ENCODE results near the gene MBTPS1. TPM values are rescaled to one million over a fixed set of nuclear protein-coding genes. Genes with fewer than 3 reads are reported as not detected.

MBTPS1 gene
- total and polyA plus RNA-seq, 9 of the 15 experiments (the other 6 are each of a cell fraction or from before 2014, with no cell fraction given) = 2.8 to 57.6 (median 43.8) TPM

DNA sequence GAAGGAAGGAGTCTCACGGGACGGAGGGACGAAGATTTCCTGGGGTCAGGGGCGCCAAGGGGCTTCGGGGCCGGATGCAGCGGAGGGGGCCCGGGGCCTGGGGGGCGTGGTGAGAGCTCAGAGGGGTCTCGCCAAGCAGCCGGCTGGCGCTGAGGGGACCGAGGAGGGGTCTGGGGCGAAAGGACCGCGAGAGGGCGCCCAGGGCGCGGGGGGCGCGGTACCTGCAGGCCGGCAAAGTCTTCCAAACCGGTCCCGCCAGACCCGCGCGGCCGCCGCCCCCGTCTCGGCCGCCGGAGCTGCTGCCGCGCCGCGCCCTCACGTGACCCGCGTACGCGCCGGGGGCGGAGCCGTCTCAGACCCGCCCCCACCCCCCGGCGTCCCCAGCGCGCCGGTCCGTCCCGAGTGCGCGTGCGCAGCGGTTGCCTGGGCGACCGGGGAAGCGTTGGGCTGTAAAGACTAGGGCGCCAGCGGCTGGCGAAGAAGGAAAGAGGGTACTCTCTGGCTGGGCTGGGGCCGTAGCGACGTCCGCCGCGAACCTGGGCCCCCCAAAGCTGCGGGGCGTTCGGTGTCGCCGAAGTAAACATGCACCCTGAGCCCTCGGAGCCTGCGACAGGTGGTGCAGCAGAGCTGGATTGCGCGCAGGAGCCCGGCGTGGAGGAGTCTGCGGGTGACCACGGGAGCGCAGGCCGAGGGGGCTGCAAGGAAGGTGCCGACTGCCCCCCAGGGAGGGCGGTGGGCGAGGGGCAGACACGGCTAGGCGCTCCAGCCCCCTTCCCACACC, 28.3 kb upstream of the MBTPS1 start, which contains the start of the genes DNAAF1 and HSDL1 (continued):
- TF ChIP-seq, protein P1, sequence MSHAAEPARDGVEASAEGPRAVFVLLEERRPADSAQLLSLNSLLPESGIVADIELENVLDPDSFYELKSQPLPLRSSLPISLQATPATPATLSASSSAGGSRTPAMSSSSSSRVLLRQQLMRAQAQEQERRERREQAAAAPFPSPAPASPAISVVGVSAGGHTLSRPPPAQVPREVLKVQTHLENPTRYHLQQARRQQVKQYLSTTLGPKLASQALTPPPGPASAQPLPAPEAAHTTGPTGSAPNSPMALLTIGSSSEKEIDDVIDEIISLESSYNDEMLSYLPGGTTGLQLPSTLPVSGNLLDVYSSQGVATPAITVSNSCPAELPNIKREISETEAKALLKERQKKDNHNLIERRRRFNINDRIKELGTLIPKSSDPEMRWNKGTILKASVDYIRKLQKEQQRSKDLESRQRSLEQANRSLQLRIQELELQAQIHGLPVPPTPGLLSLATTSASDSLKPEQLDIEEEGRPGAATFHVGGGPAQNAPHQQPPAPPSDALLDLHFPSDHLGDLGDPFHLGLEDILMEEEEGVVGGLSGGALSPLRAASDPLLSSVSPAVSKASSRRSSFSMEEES (CRISPR knock-in tag; IDR thresholded peaks at IDR 0.05) = peak; percentile 97
- TF ChIP-seq SUPT5H (IDR thresholded peaks at IDR 0.05) = 0 out of 2 replicates have a peak, but pooled peaks have one; percentile 30
- peak; percentile 97 for TF ChIP-seq RFX1 (IDR thresholded peaks at IDR 0.05)
- no peak for TF ChIP-seq ZC3H8 (IDR thresholded peaks at IDR 0.05)
- TF ChIP-seq ETV1 (tag; conservative IDR thresholded peaks at IDR 0.05; ENCODE audit: low read depth) = no peak
- TF ChIP-seq RBM22 (IDR thresholded peaks at IDR 0.05; ENCODE audit: low read depth, low read length, poor library complexity, severe bottlenecking) = peak; percentile 94
- TF ChIP-seq RCOR1 (IDR thresholded peaks at IDR 0.05; ENCODE audit: borderline replicate concordance in 1 of 2, low read depth in 2 of 2, low read length in 2 of 2) = no peak; a peak in 1 of 4 replicates
- TF ChIP-seq, protein P2, sequence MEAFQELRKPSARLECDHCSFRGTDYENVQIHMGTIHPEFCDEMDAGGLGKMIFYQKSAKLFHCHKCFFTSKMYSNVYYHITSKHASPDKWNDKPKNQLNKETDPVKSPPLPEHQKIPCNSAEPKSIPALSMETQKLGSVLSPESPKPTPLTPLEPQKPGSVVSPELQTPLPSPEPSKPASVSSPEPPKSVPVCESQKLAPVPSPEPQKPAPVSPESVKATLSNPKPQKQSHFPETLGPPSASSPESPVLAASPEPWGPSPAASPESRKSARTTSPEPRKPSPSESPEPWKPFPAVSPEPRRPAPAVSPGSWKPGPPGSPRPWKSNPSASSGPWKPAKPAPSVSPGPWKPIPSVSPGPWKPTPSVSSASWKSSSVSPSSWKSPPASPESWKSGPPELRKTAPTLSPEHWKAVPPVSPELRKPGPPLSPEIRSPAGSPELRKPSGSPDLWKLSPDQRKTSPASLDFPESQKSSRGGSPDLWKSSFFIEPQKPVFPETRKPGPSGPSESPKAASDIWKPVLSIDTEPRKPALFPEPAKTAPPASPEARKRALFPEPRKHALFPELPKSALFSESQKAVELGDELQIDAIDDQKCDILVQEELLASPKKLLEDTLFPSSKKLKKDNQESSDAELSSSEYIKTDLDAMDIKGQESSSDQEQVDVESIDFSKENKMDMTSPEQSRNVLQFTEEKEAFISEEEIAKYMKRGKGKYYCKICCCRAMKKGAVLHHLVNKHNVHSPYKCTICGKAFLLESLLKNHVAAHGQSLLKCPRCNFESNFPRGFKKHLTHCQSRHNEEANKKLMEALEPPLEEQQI (IDR thresholded peaks at IDR 0.05) = no peak
- TF ChIP-seq, protein P3, sequence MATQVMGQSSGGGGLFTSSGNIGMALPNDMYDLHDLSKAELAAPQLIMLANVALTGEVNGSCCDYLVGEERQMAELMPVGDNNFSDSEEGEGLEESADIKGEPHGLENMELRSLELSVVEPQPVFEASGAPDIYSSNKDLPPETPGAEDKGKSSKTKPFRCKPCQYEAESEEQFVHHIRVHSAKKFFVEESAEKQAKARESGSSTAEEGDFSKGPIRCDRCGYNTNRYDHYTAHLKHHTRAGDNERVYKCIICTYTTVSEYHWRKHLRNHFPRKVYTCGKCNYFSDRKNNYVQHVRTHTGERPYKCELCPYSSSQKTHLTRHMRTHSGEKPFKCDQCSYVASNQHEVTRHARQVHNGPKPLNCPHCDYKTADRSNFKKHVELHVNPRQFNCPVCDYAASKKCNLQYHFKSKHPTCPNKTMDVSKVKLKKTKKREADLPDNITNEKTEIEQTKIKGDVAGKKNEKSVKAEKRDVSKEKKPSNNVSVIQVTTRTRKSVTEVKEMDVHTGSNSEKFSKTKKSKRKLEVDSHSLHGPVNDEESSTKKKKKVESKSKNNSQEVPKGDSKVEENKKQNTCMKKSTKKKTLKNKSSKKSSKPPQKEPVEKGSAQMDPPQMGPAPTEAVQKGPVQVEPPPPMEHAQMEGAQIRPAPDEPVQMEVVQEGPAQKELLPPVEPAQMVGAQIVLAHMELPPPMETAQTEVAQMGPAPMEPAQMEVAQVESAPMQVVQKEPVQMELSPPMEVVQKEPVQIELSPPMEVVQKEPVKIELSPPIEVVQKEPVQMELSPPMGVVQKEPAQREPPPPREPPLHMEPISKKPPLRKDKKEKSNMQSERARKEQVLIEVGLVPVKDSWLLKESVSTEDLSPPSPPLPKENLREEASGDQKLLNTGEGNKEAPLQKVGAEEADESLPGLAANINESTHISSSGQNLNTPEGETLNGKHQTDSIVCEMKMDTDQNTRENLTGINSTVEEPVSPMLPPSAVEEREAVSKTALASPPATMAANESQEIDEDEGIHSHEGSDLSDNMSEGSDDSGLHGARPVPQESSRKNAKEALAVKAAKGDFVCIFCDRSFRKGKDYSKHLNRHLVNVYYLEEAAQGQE (IDR thresholded peaks at IDR 0.05; ENCODE audit: borderline replicate concordance) = peak; percentile 91
- TF ChIP-seq, protein P3 (CRISPR knock-in tag; IDR thresholded peaks at IDR 0.05; ENCODE audit: low read depth) = peak; percentile 81; the same call in 1 of the 2 replicates
- TF ChIP-seq SNRNP70 (optimal IDR thresholded peaks at IDR 0.05; ENCODE audit: low read depth, low read length) = no peak
- TF ChIP-seq KDM4B (IDR thresholded peaks at IDR 0.05; ENCODE audit: borderline replicate concordance in 2 of 2, low read depth in 1 of 2) = no peak
- no peak for TF ChIP-seq CBX3 (IDR thresholded peaks at IDR 0.05; ENCODE audit: borderline replicate concordance in 1 of 2, low read length in 2 of 2)
- TF ChIP-seq TGIF2 (CRISPR knock-in tag; IDR thresholded peaks at IDR 0.05) = no peak
- TF ChIP-seq RAD51 (IDR thresholded peaks at IDR 0.05; ENCODE audit: borderline replicate concordance, low read depth) = no peak
- TF ChIP-seq SMARCC2 (IDR thresholded peaks at IDR 0.05; ENCODE audit: low read depth) = no peak
